Measurements from ENCODE around the gene MRAS. TPM values are rescaled to one million over a fixed set of nuclear protein-coding genes. Genes with fewer than 3 reads are reported as not detected.
"Not testable (repeated sequence)": the region's sequence is repeated elsewhere in the genome, so short reads cannot be mapped to it uniquely, and the experiment has no call there.

The MRAS gene
- polyA plus RNA-seq, 3 donors = 23.4 to 30.7 (median 29.4) TPM

GRCh38 chr3:138377212-138377611 is 28.8 kb downstream of the MRAS start:
- DNase-seq (ENCODE audit: extremely low read depth in 1 of 11, low read depth in 9 of 11, low spot score in 4 of 11) = not testable (repeated sequence)

- DNase-seq (ENCODE audit: extremely low read depth in 1 of 11, low read depth in 9 of 11, low spot score in 4 of 11) = no peak
Measured at GRCh38 chr3:138377804-138378203, 29.4 kb downstream of the MRAS start.

- no peak for DNase-seq (ENCODE audit: extremely low read depth in 1 of 11, low read depth in 9 of 11, low spot score in 4 of 11)
Measured at GRCh38 chr3:138378331-138378730, 30.0 kb downstream of the MRAS start.

- DNase-seq (ENCODE audit: extremely low read depth in 1 of 11, low read depth in 9 of 11, low spot score in 4 of 11) = no peak
Measured at GRCh38 chr3:138378990-138379389, 30.6 kb downstream of the MRAS start.

DNA sequence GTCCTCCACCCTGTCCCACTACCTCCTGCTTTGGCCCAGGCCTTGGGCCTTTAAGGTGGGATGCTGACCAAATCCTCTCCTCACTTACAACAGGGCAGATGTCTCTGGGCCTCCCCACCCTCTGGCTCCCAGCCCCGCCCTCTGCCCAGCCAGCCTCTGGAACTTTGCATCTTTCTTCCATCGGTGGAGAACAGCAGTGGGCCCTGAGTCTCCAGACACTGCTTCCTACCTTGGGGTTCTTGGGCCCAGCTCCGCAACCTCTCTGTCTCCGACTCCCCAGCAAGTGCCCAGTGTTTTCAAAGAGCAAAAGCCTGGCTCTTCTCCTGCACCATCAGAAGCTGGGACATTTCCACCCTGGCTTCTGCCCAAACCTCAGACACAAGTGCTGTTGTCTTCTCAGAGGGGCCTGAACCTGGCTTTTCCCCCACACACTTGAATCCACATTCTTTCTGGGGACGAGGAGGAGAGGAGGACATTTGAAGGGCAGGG is 33.1 kb downstream of the MRAS start:
- DNase-seq (ENCODE audit: extremely low read depth in 1 of 11, low read depth in 9 of 11, low spot score in 4 of 11) = no peak

- no peak for DNase-seq (ENCODE audit: extremely low read depth in 1 of 11, low read depth in 9 of 11, low spot score in 4 of 11)
Measured at GRCh38 chr3:138381950-138382715, 33.8 kb downstream of the MRAS start.

DNA sequence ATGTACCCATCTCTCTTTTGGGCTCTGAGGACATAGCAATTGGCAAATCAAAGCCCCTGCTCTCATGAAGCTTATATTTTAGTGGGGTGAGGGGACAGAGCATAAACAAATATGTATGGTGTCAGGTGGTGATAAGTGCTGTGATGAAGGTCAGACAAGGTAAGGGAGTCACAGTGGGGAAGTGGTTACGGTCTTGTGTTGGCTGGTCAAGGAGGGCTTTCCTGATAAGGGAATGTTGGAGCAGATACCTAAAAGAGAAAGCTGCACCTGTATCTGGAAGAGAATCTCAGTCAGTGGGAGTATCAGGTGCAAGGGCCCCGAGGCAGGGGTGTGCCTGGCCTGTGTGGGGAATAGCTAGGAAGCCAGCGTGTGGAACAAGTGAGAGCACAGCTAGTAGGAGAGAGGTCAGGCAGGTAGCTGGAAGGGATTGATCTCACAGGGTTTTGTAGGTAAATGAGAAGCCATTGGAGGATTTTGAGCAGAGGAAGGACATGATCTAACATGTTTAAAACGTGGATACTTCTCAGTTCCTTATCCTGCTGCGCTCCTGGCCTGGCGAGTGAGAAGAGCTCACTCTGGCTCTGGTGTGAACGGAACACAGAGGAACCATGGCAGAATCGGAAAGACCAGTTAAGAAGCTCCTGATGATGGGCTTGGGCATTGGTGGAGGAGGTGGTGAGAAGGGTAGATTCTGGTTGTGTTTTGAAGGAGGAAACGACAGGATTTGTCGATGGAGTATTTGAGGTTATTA is 35.5 kb downstream of the MRAS start:
- DNase-seq (ENCODE audit: extremely low read depth in 1 of 11, low read depth in 9 of 11, low spot score in 4 of 11) = no peak

DNA sequence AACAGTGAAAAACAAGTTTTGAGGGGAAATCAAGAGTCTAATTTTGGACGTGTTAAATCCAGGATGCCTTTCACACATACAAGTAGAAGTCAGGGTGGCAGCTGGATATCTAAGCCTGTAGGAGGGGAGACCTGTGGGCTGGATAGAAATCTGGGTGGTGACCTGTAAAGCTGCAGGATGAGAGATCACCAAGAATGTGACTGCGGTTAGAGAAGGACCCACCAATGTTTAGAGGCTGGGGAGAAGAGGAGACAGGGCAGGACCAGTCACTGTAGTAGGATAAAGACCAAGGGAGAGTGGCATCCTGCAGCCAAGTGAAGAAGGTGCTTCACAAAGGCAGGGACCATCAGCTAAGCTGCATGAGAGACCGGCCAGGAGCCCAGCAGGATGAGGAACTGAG is 36.2 kb downstream of the MRAS start:
- DNase-seq (ENCODE audit: extremely low read depth in 1 of 11, low read depth in 9 of 11, low spot score in 4 of 11) = no peak

GRCh38 chr3:138384976-138385375 is 36.6 kb downstream of the MRAS start:
- no peak for DNase-seq (ENCODE audit: extremely low read depth in 1 of 11, low read depth in 9 of 11, low spot score in 4 of 11)

DNA sequence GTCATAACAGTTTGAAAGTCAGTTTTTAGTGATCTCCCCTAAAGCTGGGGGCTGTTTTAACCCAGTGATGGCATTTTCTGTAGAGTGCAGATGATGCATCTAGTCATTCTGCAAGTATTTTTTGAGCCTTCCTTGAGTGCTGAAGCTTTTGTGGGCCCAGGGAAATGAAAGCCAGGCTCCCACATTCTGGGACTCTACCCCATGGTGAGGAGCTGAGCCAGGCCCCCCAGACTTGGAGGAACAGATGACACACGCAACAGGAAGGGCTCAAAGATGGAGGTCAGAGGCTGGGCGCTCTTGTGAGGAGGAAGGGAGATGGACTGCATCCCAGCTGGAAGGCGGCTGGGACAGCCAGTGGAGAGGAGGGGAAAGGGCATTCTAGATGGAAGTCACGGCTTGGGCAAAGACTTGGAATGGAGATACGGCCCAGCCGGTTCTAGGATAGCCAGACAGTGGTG is 40.8 kb downstream of the MRAS start:
- DNase-seq (ENCODE audit: extremely low read depth in 1 of 11, low read depth in 9 of 11, low spot score in 4 of 11) = no peak

DNA sequence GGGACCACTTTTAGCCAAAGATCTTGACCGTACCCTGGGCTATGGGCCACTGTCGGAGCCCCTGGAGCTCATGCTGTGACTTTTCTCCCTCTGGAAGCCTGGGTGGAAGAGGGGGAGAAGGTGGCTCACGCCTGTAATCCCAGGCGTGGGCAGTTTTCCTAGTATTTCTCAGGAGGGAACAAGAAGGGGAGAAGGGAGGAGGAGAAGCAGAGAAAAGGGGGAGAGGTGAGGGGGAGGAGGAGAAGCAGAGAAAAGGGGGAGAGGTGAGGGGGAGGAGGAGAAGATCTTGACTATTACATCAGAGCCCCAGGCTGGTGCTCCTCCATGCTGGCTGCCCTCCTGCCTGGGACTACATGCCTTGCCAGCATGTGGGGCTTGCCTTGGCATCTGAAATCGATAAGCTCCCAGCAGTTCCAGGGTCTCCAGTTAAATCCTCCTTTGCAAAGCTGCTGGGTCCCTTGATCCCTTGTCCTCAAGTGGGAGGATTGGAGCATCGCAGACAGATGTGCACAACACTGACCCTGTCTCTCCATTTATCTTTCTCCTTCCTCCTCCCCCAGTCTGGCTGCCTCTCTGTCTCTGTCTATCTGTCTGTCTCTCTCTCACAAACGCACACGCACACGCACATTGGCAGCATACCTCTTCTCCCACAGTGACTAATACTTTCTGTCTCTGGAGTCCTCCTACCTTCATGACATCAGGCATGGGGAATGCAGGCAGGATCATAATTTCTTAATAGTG is 41.6 kb downstream of the MRAS start:
- DNase-seq (ENCODE audit: extremely low read depth in 1 of 11, low read depth in 9 of 11, low spot score in 4 of 11) = no peak

DNA sequence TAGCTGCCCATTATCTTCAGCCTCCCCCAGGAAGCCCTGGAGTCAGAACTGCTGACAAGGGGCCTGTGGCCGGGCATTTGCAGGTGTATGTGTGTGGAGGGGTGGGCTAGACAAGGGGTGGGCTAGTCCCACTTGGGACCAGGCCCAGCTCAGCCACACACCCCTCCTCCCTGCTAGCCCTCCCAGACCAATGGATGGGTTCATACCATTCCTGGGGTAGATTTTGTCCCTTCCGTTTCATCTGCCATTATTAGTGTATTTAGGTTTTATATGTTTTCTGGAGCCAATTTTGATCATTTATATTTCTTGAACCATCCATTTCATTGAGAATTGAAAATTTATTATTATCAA is 42.2 kb downstream of the MRAS start:
- DNase-seq (ENCODE audit: extremely low read depth in 1 of 11, low read depth in 9 of 11, low spot score in 4 of 11) = no peak

- DNase-seq (ENCODE audit: extremely low read depth in 1 of 11, low read depth in 9 of 11, low spot score in 4 of 11) = no peak
Measured at GRCh38 chr3:138394156-138394555, 45.8 kb downstream of the MRAS start.

DNA sequence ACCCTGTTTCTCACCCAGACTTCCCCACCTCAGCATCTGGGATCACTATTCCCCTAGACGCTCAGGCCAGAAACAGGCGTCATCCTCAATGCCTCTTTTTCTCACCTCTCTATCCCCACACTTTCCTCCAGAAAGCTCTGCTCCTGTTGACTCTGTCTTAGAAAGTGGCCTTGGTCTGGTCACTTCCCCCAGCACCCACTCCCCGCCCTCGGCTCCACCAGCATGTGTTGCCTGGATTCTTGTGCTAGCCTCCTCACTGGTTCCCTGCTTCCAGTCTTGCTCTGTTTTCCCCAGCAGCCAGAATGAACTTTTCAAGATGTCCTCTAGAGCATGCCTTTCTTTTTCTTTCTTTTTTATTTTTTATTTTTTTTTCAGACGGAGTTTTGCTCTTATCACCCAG is 46.3 kb downstream of the MRAS start:
- no peak for DNase-seq (ENCODE audit: extremely low read depth in 1 of 11, low read depth in 9 of 11, low spot score in 4 of 11)

DNA sequence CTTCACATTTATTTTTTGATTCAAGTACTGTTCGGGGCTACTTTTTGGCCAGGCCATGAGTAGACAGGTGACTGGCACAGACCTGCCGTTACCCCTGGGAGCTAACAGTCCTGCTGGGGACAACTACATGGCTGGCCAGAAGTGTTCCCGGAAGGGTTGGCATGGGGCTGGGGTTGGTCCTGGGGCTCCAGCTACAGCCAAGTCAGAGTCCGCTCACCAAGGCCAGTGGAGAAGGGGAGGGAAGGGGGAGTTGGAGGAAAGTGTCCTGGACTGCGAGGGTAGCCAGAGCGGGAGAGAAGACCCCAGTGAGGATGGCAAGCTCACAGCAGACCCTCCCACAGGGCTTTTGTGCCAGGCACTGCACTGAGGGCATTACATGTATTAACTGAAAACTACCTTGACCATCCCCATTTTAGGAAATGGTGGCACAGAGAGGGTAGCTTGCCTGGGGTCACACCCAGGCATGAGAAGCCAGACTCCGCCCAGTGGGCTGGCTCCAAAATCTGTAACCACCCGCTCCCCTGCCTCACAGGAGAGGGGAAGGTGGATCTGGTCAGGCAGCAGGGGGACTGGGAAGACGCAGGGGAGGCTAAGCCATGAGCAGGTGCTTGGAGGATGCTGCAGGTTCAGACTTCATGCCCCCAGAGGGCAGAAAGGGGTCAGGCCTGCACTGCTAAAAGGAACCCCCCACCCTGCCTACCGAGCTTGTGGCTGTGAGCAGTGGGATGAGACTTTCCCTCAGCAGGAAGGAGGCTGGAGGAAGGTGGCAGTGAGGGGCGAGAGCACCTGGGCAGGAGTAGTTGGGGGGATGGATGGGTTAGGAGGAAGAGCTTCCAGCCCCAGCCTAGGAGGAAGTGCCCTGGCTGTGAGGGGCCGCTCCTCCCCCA is 47.7 kb downstream of the MRAS start:
- DNase-seq (ENCODE audit: extremely low read depth in 1 of 11, low read depth in 9 of 11, low spot score in 4 of 11) = no peak

DNA sequence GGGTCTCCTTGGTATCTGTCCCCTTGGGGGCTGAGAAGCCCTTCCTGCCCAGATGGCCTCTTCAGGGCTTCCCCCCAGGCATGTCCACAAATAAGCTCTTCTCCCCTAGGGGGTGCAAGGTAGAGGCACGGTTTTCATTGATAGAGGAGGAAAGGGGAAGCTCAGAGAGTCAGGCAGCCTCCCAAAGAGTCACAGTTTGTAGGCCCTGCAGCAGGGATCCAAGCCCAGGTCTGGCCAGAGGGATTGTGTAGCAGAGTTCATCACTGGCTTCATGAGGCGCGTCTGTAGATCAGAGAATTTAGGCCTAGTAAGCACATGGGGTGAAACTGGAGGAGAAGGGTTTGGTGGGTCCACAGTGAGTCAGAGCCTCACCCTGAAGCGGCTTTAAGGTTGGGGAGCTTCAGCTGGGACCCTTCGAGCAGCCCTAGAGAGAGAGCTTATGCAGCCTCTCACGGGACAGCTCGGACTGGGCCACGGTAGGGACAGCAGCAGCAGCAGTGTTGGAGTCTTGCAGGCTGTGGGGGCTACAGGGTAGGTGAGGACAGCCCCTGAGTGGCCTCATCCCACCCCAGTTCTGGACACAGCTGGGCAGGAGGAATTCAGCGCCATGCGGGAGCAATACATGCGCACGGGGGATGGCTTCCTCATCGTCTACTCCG is 48.5 kb downstream of the MRAS start:
- no peak for DNase-seq (ENCODE audit: extremely low read depth in 1 of 11, low read depth in 9 of 11, low spot score in 4 of 11)

DNA sequence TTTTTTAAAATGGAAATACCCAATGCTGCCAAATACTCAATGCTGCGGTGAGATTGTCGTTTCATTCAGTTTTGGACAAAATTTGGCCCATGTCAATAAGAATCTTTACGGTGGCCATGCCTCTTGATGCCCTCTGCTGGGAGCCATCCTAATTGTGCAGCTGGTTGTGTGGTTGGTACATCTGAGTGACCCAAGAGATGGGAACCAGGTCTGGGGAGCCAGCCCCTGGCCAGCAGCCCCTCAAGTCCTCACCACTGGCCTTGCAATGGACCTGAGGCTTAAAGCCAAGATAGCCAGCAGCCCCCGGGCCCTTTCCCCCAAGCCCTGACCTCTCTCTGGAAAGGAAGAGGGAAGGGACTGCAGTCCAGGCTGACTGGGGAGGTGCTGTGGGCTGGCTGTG is 49.6 kb downstream of the MRAS start:
- DNase-seq (ENCODE audit: extremely low read depth in 1 of 11, low read depth in 9 of 11, low spot score in 4 of 11) = no peak

DNA sequence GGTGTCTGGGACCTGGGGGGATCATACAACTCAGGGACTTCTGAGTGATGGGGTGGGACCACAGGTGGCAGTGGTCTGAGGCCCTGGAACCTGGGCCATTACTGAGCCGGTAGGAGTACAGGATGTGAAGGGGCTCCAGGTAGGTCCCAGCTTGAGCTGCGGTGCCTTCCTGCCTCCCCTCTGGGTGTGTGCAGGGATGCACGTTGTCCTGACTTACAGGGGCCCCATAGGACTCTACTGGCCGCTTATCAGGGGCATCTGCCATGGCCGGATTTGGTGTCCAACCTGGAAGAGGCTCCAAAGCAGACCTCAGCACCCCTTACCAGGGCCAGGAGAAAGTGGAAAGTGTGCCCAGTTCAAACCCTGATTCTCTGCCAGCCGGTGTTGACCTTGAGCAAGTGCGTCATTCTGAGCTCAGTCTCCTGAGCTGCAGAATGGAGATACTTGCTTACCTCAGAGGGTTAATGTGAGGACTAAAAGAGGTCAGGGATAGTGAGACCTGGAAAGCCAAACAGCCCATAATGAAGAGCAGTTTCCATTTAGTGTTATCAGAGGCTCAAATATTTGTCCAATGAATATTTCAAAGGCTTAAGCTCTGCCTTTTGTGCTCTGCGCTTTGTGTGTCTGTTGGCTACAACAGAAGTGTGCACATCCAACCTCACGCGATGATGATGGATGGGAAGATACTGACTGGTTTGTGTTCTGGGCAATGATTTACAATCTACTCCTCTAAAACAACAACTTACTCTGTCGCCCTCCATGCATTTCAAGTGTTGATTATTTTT is 50.6 kb downstream of the MRAS start:
- DNase-seq (ENCODE audit: extremely low read depth in 1 of 11, low read depth in 9 of 11, low spot score in 4 of 11) = no peak
